IPS-18c (cell line): ENCODE data around the gene CSKMT.
A peak's percentile ranks its signal among the peaks of the same experiment; 100 is the strongest.
"Not testable (repeated sequence)": the region's sequence is repeated elsewhere in the genome, so short reads cannot be mapped to it uniquely, and the experiment has no call there.

Experiments
- H3K4me3 ChIP-seq: 2 replicates; pipeline ENCODE4 v1.7.0; 2013; ENCODE audit warnings: low read depth, mild to moderate bottlenecking, low read length, moderate library complexity; ENCODE audit not compliant: insufficient read depth
- H3K9me3 ChIP-seq: one replicate; pipeline ENCODE4 v1.6.1; 2013; ENCODE audit warnings: mild to moderate bottlenecking, low read length, moderate library complexity; ENCODE audit not compliant: control insufficient read depth, insufficient read depth

Gene CSKMT, protein sequence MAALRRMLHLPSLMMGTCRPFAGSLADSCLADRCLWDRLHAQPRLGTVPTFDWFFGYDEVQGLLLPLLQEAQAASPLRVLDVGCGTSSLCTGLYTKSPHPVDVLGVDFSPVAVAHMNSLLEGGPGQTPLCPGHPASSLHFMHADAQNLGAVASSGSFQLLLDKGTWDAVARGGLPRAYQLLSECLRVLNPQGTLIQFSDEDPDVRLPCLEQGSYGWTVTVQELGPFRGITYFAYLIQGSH

GRCh38 chr11:62665075-62665598 is at the start of gene CSKMT, which contains the start of gene C11orf98:
Gene CSKMT, plus strand, starts transcription at chr11:62665312. Its CDS starts 568 bp downstream, at chr11:62665880.
Gene C11orf98, minus strand, starts transcription at chr11:62665210. Its CDS starts 41 bp downstream, at chr11:62665169.
- no peaks in the 10 kb centered on the region for H3K9me3 ChIP-seq
- H3K4me3 ChIP-seq = peak within 1 kb of the TSS; percentile 100

GRCh38 chr11:62615521-62615920 is 49.6 kb upstream of the CSKMT start:
- no peaks in the 10 kb centered on the region for H3K9me3 ChIP-seq
- H3K4me3 ChIP-seq = no peak overlapping the region

- not testable (repeated sequence) for H3K9me3 ChIP-seq, H3K4me3 ChIP-seq
These were observed 48.2 kb upstream of the CSKMT start for GRCh38 chr11:62616957-62617356.

- H3K9me3 ChIP-seq = no peaks in the 10 kb centered on the region
- H3K4me3 ChIP-seq = peak overlapping the region; percentile 93
These were observed 44.0 kb upstream of the CSKMT start for GRCh38 chr11:62621027-62621566.

GRCh38 chr11:62621567-62622470 is 43.3 kb upstream of the CSKMT start, which contains the start of gene B3GAT3:
Gene B3GAT3, minus strand, starts transcription at chr11:62621986. Its CDS starts 39 bp downstream, at chr11:62621947.
- Histone ChIP-seq H3K4me3 (peak within 1 kb of the TSS; percentile 93), H3K9me3 (no peaks in the 10 kb centered on the region)

DNA sequence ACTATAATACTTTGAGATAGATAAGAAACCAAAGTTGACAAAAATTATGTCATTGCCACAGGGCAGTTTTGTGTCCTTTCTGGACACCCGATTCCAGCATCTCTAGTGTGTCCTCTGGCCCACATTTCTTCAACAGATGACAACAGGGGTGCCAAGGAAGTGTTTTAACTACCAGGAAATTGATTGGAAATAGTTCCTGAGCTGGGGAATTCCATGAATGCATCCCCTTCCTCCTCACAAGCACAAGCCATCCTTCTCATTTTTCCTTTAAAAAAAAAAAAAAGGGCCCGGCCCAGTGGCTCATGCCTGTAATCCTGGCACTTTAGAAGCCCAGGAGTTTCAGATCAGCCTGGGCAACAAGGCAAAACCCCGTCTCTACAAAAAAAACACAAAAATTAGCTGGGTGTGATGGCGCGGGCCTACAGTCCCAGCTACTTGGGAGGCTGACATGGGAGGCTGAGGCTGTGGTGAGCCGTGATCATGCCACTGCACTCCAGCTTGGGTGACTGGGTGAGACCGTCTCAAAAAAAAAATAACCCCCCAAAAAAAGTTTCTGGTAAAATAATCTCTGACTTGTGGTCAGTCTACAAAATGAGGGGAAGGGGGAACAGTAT is 42.5 kb upstream of the CSKMT start:
- H3K4me3 ChIP-seq = peak overlapping the region; percentile 20; the same call in 1 of the 2 replicates

DNA sequence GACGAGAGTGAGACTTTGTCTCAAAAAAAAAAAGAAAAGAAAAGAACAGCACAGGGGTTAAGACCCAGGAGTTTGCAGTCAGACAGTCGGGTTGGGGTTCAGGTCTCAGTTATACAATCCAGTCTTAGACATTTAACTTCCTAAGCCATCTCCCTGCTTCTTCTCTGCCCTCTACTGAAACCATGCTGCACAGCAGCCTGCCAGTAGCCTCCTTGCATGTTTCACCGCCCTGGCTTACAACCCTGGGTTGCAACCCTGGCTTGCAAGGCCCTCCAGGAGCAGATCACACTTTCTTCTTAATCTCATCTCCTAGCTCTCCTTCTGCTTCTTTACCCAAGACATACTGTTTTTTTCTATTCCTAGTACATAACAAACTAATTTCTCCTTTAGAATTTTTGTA is 37.4 kb upstream of the CSKMT start:
- Histone ChIP-seq H3K4me3 (no peak overlapping the region), H3K9me3 (no peaks in the 10 kb centered on the region)

More for the DNA sequence above, 42.5 kb upstream of the CSKMT start:
- no peaks in the 10 kb centered on the region for H3K9me3 ChIP-seq

- Histone ChIP-seq H3K9me3 (no peaks in the 10 kb centered on the region), H3K4me3 (no peak overlapping the region)
These were observed 32.6 kb upstream of the CSKMT start for GRCh38 chr11:62632492-62632891.

- no peaks in the 10 kb centered on the region for H3K9me3 ChIP-seq
- no peak overlapping the region for H3K4me3 ChIP-seq
These were observed 20.9 kb upstream of the CSKMT start for GRCh38 chr11:62644220-62644619.

GRCh38 chr11:62645671-62645945 is 19.5 kb upstream of the CSKMT start:
- H3K9me3 ChIP-seq = no peaks in the 10 kb centered on the region
- H3K4me3 ChIP-seq = peak overlapping the region; percentile 93

GRCh38 chr11:62645946-62646824 is 18.9 kb upstream of the CSKMT start, which contains the start of gene GANAB:
Gene GANAB, minus strand, starts transcription at chr11:62646613. Its CDS starts 14 bp downstream, at chr11:62646599.
- Histone ChIP-seq H3K9me3 (no peaks in the 10 kb centered on the region), H3K4me3 (peak within 1 kb of the TSS; percentile 93)

DNA sequence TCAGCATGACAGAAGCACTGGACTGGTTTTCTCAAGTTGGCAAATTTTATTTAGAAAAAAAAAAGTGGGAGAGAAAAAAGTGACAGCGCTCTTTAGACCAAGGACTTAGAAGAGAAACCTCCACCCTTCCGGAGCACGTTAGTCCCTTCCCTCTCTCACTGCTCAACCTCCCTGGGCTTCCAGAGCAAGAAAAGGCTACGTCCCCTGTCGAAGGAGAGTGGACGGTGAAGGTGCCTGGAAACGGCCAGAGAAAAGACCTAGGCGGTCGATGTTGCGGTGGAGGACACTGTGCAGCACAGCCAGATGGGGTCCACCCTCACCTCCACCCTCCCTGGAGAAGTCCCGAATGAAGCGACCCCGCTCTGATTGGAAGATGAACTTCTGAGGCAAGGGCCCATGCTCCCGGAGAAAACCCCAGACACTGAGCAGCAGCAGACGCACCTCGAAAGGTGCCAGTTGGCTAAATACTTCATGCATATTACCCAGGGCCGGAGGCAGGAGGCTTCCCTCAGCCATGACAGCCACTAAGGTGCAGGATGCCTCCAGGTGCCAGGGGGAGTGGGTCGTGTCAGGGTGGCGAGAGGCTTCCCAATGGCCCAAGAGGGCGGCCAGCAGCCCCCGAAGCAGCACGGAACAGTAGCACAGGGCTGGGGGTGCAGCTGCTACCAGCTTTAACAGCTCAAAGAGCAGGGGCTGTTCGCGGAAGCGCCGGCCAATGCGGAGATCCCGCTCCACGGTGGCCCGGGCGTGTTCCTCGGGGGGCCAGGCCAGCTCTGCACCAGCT is 18.1 kb upstream of the CSKMT start:
- no peak overlapping the region for H3K4me3 ChIP-seq
- H3K9me3 ChIP-seq = no peaks in the 10 kb centered on the region

DNA sequence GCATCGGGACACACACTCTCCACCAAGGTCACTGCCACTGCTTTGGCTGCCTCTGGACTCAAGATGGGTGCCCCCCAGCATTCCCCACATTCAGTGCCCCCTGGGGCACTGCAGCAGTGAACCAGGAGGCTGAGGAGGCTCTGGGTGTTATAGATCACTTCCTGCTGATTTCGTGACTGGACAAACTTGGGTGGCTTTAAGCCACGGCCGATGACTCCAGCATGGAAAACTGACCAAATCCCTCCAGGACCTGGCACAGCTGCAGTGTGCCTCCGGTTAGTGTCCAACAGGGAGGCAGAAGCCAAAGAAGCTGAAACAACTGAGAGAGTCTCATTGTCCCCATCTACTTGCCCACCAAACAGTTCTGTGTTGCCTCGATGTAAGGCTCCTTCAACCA is 17.5 kb upstream of the CSKMT start:
- Histone ChIP-seq H3K9me3 (no peaks in the 10 kb centered on the region), H3K4me3 (no peak overlapping the region)

DNA sequence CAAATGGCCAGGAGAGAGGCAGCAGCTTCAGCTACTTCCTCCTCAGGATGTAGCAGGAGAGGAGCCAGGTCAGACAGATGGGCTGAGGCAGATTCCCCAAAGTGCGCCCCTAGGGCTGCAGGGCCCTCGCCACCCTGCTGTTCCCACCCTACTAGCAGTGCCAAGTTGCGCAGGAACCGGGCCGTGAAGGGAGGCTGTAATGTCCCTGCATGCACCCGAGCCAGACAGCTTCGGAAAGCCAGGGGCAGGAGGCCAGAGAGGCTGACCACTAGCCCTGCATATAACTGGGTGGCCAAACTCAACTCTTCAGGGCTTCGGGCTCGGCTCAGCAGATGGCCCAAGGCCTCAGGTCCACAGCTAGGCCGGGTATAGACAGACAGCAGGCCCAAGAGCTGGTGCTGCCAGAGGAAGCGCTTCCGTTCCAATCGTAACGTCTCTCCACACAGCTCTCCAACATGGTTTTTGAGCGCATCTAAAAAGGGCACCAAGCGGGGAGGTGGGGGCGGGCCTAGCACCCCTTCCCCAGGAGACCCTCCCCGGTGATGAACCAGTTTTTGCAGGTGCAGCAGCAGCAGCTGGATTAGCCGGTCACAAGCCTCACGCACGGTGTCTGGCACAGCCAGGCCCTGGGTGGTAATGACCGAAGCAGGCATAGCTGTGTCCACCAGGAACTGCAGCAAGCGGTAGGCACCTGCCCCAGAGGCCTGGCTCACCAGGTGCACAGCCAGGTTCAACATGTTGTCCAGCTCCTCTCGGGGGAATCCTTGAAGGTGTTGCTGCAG is 16.7 kb upstream of the CSKMT start:
- no peaks in the 10 kb centered on the region for H3K9me3 ChIP-seq
- no peak overlapping the region for H3K4me3 ChIP-seq

DNA sequence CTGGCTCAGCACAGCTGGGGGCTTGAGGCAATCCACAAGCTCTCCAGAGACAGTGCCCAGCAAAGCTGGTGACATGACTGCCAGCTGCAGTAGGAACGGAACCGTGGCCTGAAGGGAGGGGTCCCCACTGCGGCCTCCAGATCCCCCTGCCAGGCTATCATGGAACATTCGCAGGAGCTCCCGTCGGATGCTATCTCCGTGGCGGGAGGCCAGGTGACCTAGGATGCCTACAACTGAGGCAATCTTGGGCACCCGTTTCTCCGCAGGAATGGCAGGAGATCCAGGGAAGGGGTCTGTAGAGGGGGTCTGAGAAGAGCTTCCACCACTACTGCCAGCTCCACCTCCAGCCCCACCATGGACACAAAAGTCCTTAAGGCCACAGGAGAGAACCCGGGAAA is 16.1 kb upstream of the CSKMT start:
- Histone ChIP-seq H3K4me3 (no peak overlapping the region), H3K9me3 (no peaks in the 10 kb centered on the region)
